Measurements from ENCODE around the gene ENAH.

ENAH gene

DNA sequence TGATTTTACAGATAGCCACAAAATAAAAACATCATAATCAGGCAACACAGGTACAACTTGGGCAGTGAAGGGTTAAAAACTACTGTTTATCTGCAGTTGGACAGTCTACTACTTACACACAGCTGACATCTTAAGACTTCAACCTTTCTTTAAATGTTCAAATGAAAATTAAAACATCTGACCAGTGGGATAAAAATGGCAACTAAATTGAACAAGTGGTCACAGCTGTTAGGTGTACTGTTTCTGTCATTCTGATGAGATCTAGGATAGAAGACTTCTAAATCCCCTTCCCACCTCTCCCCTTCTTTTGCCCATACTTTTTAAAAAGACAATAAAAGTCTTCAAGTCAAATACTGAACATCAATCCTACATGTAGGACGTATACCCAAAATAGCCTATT lies 56.2 kb downstream of the ENAH start:
- no peak for DNase-seq
- H3K79me1 ChIP-seq (replicated peaks; ENCODE audit: low read length, poor library complexity, severe bottlenecking) = peaks cover 15% of the 10 kb centered on the region
- H4K8ac ChIP-seq (ENCODE audit: low read length) = no peak overlapping the region
- WGBS = 100% methylated on average over 1 of the region's 1 CpG
- H2BK15ac ChIP-seq (ENCODE audit: low read depth, poor library complexity, severe bottlenecking) = no peak overlapping the region
- H3K4me1 ChIP-seq (ENCODE audit: control insufficient read depth, insufficient read depth, low read depth, low read length) = no peaks in the 10 kb centered on the region
- no peak overlapping the region for H2AK5ac ChIP-seq (ENCODE audit: low read length, severe bottlenecking)
- H2AFZ ChIP-seq (ENCODE audit: low read depth, low read length) = no peak overlapping the region
- H3K27ac ChIP-seq (ENCODE audit: low read length, poor library complexity, severe bottlenecking) = no peak overlapping the region
- H3K23ac ChIP-seq (ENCODE audit: low read length in 2 of 2) = no peak overlapping the region
- no peak overlapping the region for H3K4me2 ChIP-seq (ENCODE audit: low read length, poor library complexity, severe bottlenecking)
- H2BK5ac ChIP-seq (ENCODE audit: low read depth, low read length, poor library complexity, severe bottlenecking) = no peak overlapping the region
- no peaks in the 10 kb centered on the region for H3K27me3 ChIP-seq (ENCODE audit: control insufficient read depth in 1 of 2, insufficient read depth in 1 of 2, low read length in 2 of 2)
- H3K14ac ChIP-seq (ENCODE audit: low read length in 2 of 2) = no peak overlapping the region
- no peak overlapping the region for H4K91ac ChIP-seq (ENCODE audit: low read length)
- no peak overlapping the region for H3K9ac ChIP-seq (ENCODE audit: low read length)
- no peaks in the 10 kb centered on the region for H3K9me3 ChIP-seq (ENCODE audit: control insufficient read depth, low read length)
- H3K4me3 ChIP-seq (ENCODE audit: insufficient read depth in 1 of 2, low read depth in 1 of 2, low read length in 2 of 2) = no peak overlapping the region
- no peak overlapping the region for H2BK12ac ChIP-seq (ENCODE audit: low read length in 2 of 2)
- H2BK120ac ChIP-seq (ENCODE audit: low read depth, low read length) = no peak overlapping the region
- H3K36me3 ChIP-seq (ENCODE audit: control insufficient read depth in 1 of 2, insufficient read depth in 2 of 2, low read depth in 1 of 2, low read length in 2 of 2) = peaks cover 0 to 10% of the 10 kb centered on the region in 2 experiments
- H3K18ac ChIP-seq (ENCODE audit: low read depth in 1 of 2, low read length in 2 of 2) = no peak overlapping the region
- no peak overlapping the region for H3K4ac ChIP-seq (ENCODE audit: low read depth in 1 of 2, low read length in 2 of 2)

DNA sequence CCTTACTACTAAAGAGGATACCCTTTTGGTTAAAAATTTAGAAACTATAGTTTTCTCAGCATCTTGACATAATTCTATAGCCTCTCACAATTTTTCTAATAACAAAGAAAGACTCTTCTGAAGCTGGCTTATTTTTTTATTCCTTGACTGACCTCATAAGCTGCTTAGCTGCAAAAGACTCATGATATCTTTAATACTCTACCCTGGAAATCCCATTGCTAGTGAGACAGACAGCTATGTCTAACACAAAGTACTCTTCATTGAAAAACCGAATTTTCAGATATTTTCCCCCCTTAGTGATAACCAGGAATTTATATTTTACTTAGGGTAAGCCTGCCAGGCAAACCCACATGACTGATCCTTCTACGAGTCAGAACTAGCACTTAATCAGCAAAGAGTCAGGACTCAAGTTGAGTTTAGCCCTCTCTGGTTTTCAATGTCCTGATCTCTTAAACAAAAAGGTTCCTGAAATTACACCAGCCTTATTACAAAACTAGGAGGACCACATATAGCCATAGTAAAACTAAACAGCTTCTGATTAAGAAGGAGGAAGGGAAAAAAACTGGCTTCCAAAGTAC lies 56.9 kb downstream of the ENAH start:
- Histone ChIP-seq H3K27ac (ENCODE audit: low read length, poor library complexity, severe bottlenecking) (no peak overlapping the region), H2BK12ac (ENCODE audit: low read length in 2 of 2) (no peak overlapping the region), H2AFZ (ENCODE audit: low read depth, low read length) (no peak overlapping the region), H2BK120ac (ENCODE audit: low read depth, low read length) (no peak overlapping the region), H3K4ac (ENCODE audit: low read depth in 1 of 2, low read length in 2 of 2) (no peak overlapping the region), H3K23ac (ENCODE audit: low read length in 2 of 2) (no peak overlapping the region), H2BK5ac (ENCODE audit: low read depth, low read length, poor library complexity, severe bottlenecking) (no peak overlapping the region), H3K36me3 (ENCODE audit: control insufficient read depth in 1 of 2, insufficient read depth in 2 of 2, low read depth in 1 of 2, low read length in 2 of 2) (peaks cover 0 to 10% of the 10 kb centered on the region in 2 experiments), H4K8ac (ENCODE audit: low read length) (no peak overlapping the region), H3K9ac (ENCODE audit: low read length) (peak overlapping the region; percentile 28), H2BK15ac (ENCODE audit: low read depth, poor library complexity, severe bottlenecking) (no peak overlapping the region), H3K9me3 (ENCODE audit: control insufficient read depth, low read length) (no peaks in the 10 kb centered on the region), H4K91ac (ENCODE audit: low read length) (no peak overlapping the region), H2AK5ac (ENCODE audit: low read length, severe bottlenecking) (no peak overlapping the region), H3K4me2 (ENCODE audit: low read length, poor library complexity, severe bottlenecking) (no peak overlapping the region), H3K18ac (ENCODE audit: low read depth in 1 of 2, low read length in 2 of 2) (no peak overlapping the region), H3K79me1 (replicated peaks; ENCODE audit: low read length, poor library complexity, severe bottlenecking) (peaks cover 16% of the 10 kb centered on the region), H3K4me1 (ENCODE audit: control insufficient read depth, insufficient read depth, low read depth, low read length) (no peaks in the 10 kb centered on the region), H3K27me3 (ENCODE audit: control insufficient read depth in 1 of 2, insufficient read depth in 1 of 2, low read length in 2 of 2) (no peaks in the 10 kb centered on the region), H3K4me3 (ENCODE audit: insufficient read depth in 1 of 2, low read depth in 1 of 2, low read length in 2 of 2) (no peak overlapping the region), H3K14ac (ENCODE audit: low read length in 2 of 2) (no peak overlapping the region)
- WGBS = 63% methylated on average over 2 of the region's 2 CpGs
- DNase-seq = no peak

DNA sequence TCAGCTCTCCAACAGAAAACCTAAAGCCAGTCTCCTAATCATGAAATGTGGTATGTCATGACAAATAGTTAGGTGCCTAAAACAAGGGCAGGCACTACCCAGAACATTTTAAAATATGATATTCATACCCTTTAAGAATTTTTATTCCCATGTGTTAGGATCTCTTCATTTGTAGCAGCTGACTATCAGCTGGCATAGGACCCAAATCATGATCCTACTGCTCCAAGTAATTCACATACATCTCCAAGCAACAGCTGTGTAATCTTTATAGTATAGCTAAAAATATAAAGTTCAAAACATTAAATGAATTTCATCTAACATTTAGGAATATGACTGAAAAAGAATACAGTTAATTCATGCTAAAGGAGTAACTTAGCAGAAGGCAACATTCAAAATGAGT lies 57.5 kb downstream of the ENAH start:
- no peak overlapping the region for H2BK12ac ChIP-seq (ENCODE audit: low read length in 2 of 2)
- no peak overlapping the region for H3K14ac ChIP-seq (ENCODE audit: low read length in 2 of 2)
- H3K36me3 ChIP-seq (ENCODE audit: control insufficient read depth in 1 of 2, insufficient read depth in 2 of 2, low read depth in 1 of 2, low read length in 2 of 2) = peaks cover 0 to 10% of the 10 kb centered on the region in 2 experiments
- no peak overlapping the region for H2AK5ac ChIP-seq (ENCODE audit: low read length, severe bottlenecking)
- no peak overlapping the region for H3K23ac ChIP-seq (ENCODE audit: low read length in 2 of 2)
- H2BK15ac ChIP-seq (ENCODE audit: low read depth, poor library complexity, severe bottlenecking) = no peak overlapping the region
- no peak for DNase-seq
- no peak overlapping the region for H4K8ac ChIP-seq (ENCODE audit: low read length)
- peaks cover 18% of the 10 kb centered on the region for H3K79me1 ChIP-seq (replicated peaks; ENCODE audit: low read length, poor library complexity, severe bottlenecking)
- no peak overlapping the region for H3K27ac ChIP-seq (ENCODE audit: low read length, poor library complexity, severe bottlenecking)
- H3K4me1 ChIP-seq (ENCODE audit: control insufficient read depth, insufficient read depth, low read depth, low read length) = no peaks in the 10 kb centered on the region
- no peak overlapping the region for H2BK5ac ChIP-seq (ENCODE audit: low read depth, low read length, poor library complexity, severe bottlenecking)
- H3K4me3 ChIP-seq (ENCODE audit: insufficient read depth in 1 of 2, low read depth in 1 of 2, low read length in 2 of 2) = no peak overlapping the region
- no peak overlapping the region for H2AFZ ChIP-seq (ENCODE audit: low read depth, low read length)
- H3K18ac ChIP-seq (ENCODE audit: low read depth in 1 of 2, low read length in 2 of 2) = no peak overlapping the region
- no peak overlapping the region for H2BK120ac ChIP-seq (ENCODE audit: low read depth, low read length)
- H4K91ac ChIP-seq (ENCODE audit: low read length) = no peak overlapping the region
- no peak overlapping the region for H3K9ac ChIP-seq (ENCODE audit: low read length)
- H3K9me3 ChIP-seq (ENCODE audit: control insufficient read depth, low read length) = no peaks in the 10 kb centered on the region
- H3K27me3 ChIP-seq (ENCODE audit: control insufficient read depth in 1 of 2, insufficient read depth in 1 of 2, low read length in 2 of 2) = no peaks in the 10 kb centered on the region
- no peak overlapping the region for H3K4ac ChIP-seq (ENCODE audit: low read depth in 1 of 2, low read length in 2 of 2)
- no peak overlapping the region for H3K4me2 ChIP-seq (ENCODE audit: low read length, poor library complexity, severe bottlenecking)

DNA sequence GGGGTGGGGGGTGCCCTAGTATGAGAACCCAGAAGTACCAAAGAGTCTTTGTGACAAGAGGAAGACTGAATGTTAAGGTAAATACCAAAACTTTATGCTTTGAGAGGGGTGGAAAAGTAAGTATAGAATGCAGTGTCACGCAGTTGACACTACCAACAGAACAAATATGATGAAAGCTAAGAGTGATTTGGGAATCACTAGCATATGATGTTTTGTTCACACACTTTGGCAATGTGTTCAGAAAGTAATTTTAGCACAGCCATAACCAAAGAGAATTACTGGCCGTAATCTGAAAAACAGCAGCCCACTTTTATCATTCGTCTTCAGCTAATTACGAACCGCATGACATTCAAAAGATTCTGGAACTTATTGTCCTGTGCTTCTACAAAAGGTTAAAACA lies 59.5 kb downstream of the ENAH start:
- H3K14ac ChIP-seq (ENCODE audit: low read length in 2 of 2) = no peak overlapping the region
- no peak overlapping the region for H3K4ac ChIP-seq (ENCODE audit: low read depth in 1 of 2, low read length in 2 of 2)
- H3K4me1 ChIP-seq (ENCODE audit: control insufficient read depth, insufficient read depth, low read depth, low read length) = no peaks in the 10 kb centered on the region
- no peak overlapping the region for H3K27ac ChIP-seq (ENCODE audit: low read length, poor library complexity, severe bottlenecking)
- H3K27me3 ChIP-seq (ENCODE audit: control insufficient read depth in 1 of 2, insufficient read depth in 1 of 2, low read length in 2 of 2) = no peaks in the 10 kb centered on the region
- peaks cover 0 to 6% of the 10 kb centered on the region in 2 experiments for H3K36me3 ChIP-seq (ENCODE audit: control insufficient read depth in 1 of 2, insufficient read depth in 2 of 2, low read depth in 1 of 2, low read length in 2 of 2)
- H3K79me1 ChIP-seq (replicated peaks; ENCODE audit: low read length, poor library complexity, severe bottlenecking) = peaks cover 15% of the 10 kb centered on the region
- H2AFZ ChIP-seq (ENCODE audit: low read depth, low read length) = no peak overlapping the region
- no peak overlapping the region for H3K9ac ChIP-seq (ENCODE audit: low read length)
- no peaks in the 10 kb centered on the region for H3K9me3 ChIP-seq (ENCODE audit: control insufficient read depth, low read length)
- no peak overlapping the region for H2BK15ac ChIP-seq (ENCODE audit: low read depth, poor library complexity, severe bottlenecking)
- H3K18ac ChIP-seq (ENCODE audit: low read depth in 1 of 2, low read length in 2 of 2) = no peak overlapping the region
- DNase-seq = no peak
- no peak overlapping the region for H2BK120ac ChIP-seq (ENCODE audit: low read depth, low read length)
- H2BK12ac ChIP-seq (ENCODE audit: low read length in 2 of 2) = no peak overlapping the region
- no peak overlapping the region for H4K91ac ChIP-seq (ENCODE audit: low read length)
- H3K4me3 ChIP-seq (ENCODE audit: insufficient read depth in 1 of 2, low read depth in 1 of 2, low read length in 2 of 2) = no peak overlapping the region
- H2AK5ac ChIP-seq (ENCODE audit: low read length, severe bottlenecking) = no peak overlapping the region
- H4K8ac ChIP-seq (ENCODE audit: low read length) = no peak overlapping the region
- H3K4me2 ChIP-seq (ENCODE audit: low read length, poor library complexity, severe bottlenecking) = no peak overlapping the region
- H2BK5ac ChIP-seq (ENCODE audit: low read depth, low read length, poor library complexity, severe bottlenecking) = no peak overlapping the region
- H3K23ac ChIP-seq (ENCODE audit: low read length in 2 of 2) = no peak overlapping the region
- 100% methylated on average over 2 of the region's 5 CpGs for WGBS

Measured in mesenchymal stem cell (in vitro differentiated cells and primary cell).